ENCODE measurements around the gene ITPR1.

ITPR1 gene

GRCh38 chr3:4887177-4887576 lies 394.0 kb downstream of the ITPR1 start:
- DNase-seq (ENCODE audit: extremely low spot score, insufficient read length, low read depth) (no peak), FAIRE-seq (no peak)

DNA sequence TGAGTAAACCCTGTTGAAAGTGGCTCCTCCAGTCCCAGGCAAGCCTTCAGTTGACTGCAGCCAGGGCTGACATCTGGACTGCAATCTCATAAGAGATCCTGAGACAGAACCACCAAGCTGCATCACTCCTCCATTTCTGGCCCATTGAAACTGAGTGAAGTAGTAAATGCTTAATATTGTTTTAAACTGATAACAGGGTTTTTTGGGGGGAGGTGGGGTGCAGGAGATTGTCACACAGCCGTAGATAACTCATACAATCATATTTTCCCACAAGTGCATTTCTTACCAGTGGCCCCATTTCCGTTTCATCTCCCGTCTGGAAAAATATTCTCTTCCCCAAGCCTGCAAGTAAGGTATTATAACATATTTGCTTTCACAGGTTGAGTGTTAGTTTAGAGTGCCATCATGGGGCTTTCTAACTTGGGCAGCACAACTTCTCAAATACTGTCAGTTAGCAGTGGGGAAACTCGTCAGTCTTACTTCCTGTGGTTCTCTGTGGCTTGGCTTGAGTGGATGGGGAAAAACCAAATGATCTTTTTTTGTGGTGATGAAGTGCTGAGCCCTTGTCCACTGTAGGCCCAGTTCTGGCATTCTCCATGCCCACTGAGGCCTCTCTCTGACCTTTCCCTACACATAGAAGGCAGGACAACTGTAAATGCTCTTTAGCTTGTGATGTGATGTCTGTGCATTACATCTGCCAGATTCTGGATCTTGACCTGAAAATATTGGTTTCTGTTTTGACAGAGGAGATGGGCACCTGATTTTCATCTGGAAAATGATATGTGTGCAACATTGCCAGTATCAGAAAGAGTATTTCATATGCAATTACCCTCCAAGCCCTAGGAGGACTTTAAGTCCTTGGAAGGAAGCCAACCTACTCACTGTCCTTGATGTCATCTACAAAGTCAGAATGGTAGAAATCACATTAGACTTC lies 396.0 kb downstream of the ITPR1 start:
- peak; percentile 96 for FAIRE-seq
- DNase-seq (ENCODE audit: extremely low spot score, insufficient read length, low read depth): no peak

DNA sequence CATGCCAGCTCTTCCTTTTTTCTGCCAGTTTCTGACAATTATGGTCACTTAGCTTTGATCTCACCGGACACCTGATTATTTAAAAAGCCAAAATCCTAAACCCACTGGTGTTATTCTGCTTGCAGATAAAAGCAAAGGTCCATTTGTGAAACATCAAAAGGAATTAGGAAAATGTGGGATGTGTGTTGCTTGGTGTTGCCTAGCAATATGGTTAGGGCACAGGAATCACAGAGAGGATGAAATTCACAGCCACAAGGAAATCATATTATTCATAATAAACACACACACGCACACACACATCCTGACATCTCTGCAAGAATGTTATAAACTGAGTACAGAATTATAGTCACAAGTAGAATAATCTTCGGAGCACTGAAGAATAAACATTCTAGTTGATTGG lies 396.7 kb downstream of the ITPR1 start:
- DNase-seq (ENCODE audit: extremely low spot score, insufficient read length, low read depth) (no peak), FAIRE-seq (no peak)

GRCh38 chr3:4894891-4895530 lies 401.9 kb downstream of the ITPR1 start:
- DNase-seq (ENCODE audit: extremely low spot score, insufficient read length, low read depth) (no peak), FAIRE-seq (no peak)

DNA sequence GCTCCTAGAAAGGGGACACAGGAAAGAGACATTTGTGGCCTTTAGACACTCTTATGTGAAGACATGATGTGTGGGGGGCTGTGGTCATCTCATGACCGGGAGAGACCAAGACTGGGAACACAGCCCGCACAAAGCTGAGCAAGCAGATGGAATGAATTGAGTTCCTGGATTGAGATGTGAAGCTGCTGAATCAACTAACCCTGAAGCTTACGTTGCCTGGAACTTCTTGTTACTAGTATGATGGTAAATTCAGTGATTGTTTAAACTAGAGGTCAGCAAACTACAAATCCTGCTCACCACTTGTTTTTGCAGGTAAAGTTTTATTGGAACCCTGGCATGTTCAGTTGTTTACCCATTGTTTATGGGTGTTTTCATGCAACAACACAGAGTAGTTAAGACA lies 402.7 kb downstream of the ITPR1 start:
- no peak for DNase-seq (ENCODE audit: extremely low spot score, insufficient read length, low read depth)
- FAIRE-seq: no peak
